Esophagus muscularis mucosa (tissue), 4 donors: ENCODE data around the gene TTLL5.

Experiments
- CTCF ChIP-seq, 3 experiments: fragments of 200-600 bp in 2 of 3; fragments of 450-650 bp in 1 of 3; sonication (generic) in 2 of 3; IDR thresholded peaks; one replicate each; pipeline ENCODE4 v1.5.1; 2017 to 2019; ENCODE audit warnings: antibody characterized with exemption in 3 of 3, mild to moderate bottlenecking in 2 of 3, moderate library complexity in 1 of 3
- EP300 ChIP-seq: sonication (generic); formaldehyde crosslinking; IDR thresholded peaks from one replicate; pipeline ENCODE4 v1.6.1; 2017; ENCODE audit warnings: antibody characterized with exemption
- POLR2A ChIP-seq: fragments of 450-650 bp; IDR thresholded peaks from one replicate; pipeline ENCODE4 v1.6.1; 2017; ENCODE audit warnings: antibody characterized with exemption, moderate library complexity, mild to moderate bottlenecking, low read depth

- no peak for TF ChIP-seq CTCF (IDR thresholded peaks at IDR 0.05)
- TF ChIP-seq POLR2A = no peak
- TF ChIP-seq EP300 = no peak
Measured at GRCh38 chr14:75705014-75705413, 44.0 kb downstream of the TTLL5 start.
